OCI-LY3 (cell line): Measurements from ENCODE around the gene IL1RAPL1.

Experiments used
- H2AFZ ChIP-seq: fragments of 200-600, 300-600 bp; shearing (Covaris generic); 2 replicates; pipeline ENCODE4 v1.6.0; 2014; ENCODE audit warnings: antibody characterized with exemption, low read depth, low read length
- H3K27ac ChIP-seq: fragments of 200-600, 300-600 bp; sonication (generic); 2 replicates; pipeline ENCODE4 v1.5.1; 2014; ENCODE audit warnings: mild to moderate bottlenecking, low read length, moderate library complexity, mixed read lengths
- H3K27me3 ChIP-seq: fragments of 200-600, 300-600 bp; sonication (generic); 2 replicates; pipeline ENCODE4 v1.6.1; 2014; ENCODE audit warnings: low read depth, low read length, mixed read lengths
- H3K36me3 ChIP-seq: fragments of 200-600, 300-600 bp; sonication (generic); replicated peaks from 2 replicates; pipeline ENCODE3; 2014; ENCODE audit warnings: low read depth, low read length, mixed read lengths
- H3K4me1 ChIP-seq: fragments of 300-600, 200-600 bp; sonication (generic); 2 replicates; pipeline ENCODE4 v1.6.1; 2014; ENCODE audit warnings: low read length, mixed read lengths
- H3K4me2 ChIP-seq: fragments of 200-600, 300-600 bp; sonication (generic); 2 replicates; pipeline ENCODE4 v1.6.1; 2014; ENCODE audit warnings: low read length, mixed read lengths
- H3K4me3 ChIP-seq: fragments of 300-600, 200-600 bp; sonication (generic); 2 replicates; pipeline ENCODE4 v1.5.1; 2014; ENCODE audit warnings: antibody characterized with exemption, mild to moderate bottlenecking, low read length, moderate library complexity
- H3K79me2 ChIP-seq: fragments of 300-600, 200-600 bp; shearing (Covaris generic); 2 replicates; pipeline ENCODE4 v1.6.1; 2014; ENCODE audit warnings: mild to moderate bottlenecking, low read length, mixed read lengths
- H3K9ac ChIP-seq: fragments of 300-600, 200-600 bp; shearing (Covaris generic); 2 replicates; pipeline ENCODE4 v1.6.0; 2014; ENCODE audit warnings: mild to moderate bottlenecking, low read length, moderate library complexity
- H3K9me3 ChIP-seq: fragments of 200-600, 300-600 bp; shearing (Covaris generic); 2 replicates; pipeline ENCODE4 v1.6.1; 2014; ENCODE audit warnings: low read length, mixed read lengths; ENCODE audit not compliant: insufficient read depth
- H4K20me1 ChIP-seq: fragments of 200-600, 300-600 bp; sonication (generic); 2 replicates; pipeline ENCODE4 v1.6.1; 2016; ENCODE audit warnings: low read length, mixed read lengths; ENCODE audit not compliant: insufficient read depth
- EZH2phosphoT487 ChIP-seq: fragments of 200-600 bp; shearing (Covaris generic); IDR thresholded peaks from 2 replicates; pipeline ENCODE4 v1.6.1; 2018; ENCODE audit warnings: antibody characterized with exemption, mixed run types, low read depth
- TF ChIP-seq, protein P1 (sequence below): fragments of 200-600, 300-600 bp; sonication (generic); IDR thresholded peaks from 2 replicates; pipeline ENCODE4 v1.5.1; 2014; ENCODE audit warnings: antibody characterized with exemption, low read length, low read depth

IL1RAPL1 gene

DNA sequence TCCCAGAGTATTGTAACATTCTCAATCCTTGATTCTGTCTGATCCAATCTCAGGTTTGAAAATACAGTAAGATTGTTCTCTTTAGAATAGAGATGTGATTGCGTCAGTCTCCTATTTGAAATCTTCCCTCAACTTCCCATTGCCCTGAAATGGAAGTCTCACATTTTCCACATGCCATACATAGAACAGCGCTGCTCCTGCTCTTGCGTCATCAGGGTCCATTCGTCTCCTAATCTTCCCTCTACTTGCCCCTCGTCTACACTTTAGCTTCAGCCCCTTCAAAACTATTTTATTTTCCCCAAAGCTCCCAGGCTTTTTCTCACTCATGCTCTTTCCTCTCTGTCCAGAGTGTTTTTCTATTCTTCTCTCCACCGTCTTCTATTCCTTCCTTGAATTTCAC, 1326.4 kb downstream of the IL1RAPL1 start:
- Histone ChIP-seq H3K27me3 (no peaks in the 10 kb centered on the region), H3K4me2 (no peak overlapping the region), H3K36me3 (no peaks in the 10 kb centered on the region), H3K9me3 (no peaks in the 10 kb centered on the region), H3K4me3 (no peak overlapping the region), H3K4me1 (no peaks in the 10 kb centered on the region), H3K27ac (no peak overlapping the region), H3K79me2 (no peaks in the 10 kb centered on the region), H2AFZ (no peak overlapping the region), H4K20me1 (no peaks in the 10 kb centered on the region), H3K9ac (no peak overlapping the region)
- TF ChIP-seq, protein P1, sequence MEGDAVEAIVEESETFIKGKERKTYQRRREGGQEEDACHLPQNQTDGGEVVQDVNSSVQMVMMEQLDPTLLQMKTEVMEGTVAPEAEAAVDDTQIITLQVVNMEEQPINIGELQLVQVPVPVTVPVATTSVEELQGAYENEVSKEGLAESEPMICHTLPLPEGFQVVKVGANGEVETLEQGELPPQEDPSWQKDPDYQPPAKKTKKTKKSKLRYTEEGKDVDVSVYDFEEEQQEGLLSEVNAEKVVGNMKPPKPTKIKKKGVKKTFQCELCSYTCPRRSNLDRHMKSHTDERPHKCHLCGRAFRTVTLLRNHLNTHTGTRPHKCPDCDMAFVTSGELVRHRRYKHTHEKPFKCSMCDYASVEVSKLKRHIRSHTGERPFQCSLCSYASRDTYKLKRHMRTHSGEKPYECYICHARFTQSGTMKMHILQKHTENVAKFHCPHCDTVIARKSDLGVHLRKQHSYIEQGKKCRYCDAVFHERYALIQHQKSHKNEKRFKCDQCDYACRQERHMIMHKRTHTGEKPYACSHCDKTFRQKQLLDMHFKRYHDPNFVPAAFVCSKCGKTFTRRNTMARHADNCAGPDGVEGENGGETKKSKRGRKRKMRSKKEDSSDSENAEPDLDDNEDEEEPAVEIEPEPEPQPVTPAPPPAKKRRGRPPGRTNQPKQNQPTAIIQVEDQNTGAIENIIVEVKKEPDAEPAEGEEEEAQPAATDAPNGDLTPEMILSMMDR = no peak

DNA sequence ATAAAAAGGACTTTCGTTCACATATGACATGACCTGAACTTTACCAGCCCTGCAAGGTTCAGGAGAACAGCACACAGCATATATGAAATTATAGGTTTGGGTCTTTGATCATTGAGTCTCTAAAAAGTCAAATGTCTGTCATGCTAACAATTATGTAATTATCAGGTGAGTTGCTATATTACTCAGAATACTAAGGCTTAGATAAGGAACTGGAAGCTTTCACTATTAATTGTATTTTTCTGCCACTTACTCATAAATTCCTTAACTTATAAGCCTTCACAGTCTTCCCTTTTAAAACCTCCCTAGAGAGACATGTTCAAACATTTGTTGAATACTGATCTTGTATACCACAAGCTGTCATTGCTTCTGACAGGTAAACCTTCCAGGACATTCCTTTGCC, 1335.4 kb downstream of the IL1RAPL1 start:
- Histone ChIP-seq H4K20me1 (no peaks in the 10 kb centered on the region), H3K79me2 (no peaks in the 10 kb centered on the region), H3K27ac (peak overlapping the region; percentile 60), H2AFZ (no peak overlapping the region), H3K27me3 (no peaks in the 10 kb centered on the region), H3K9ac (no peak overlapping the region), H3K4me1 (peaks cover 18% of the 10 kb centered on the region), H3K9me3 (no peaks in the 10 kb centered on the region), H3K36me3 (peaks cover 3% of the 10 kb centered on the region), H3K4me2 (peak overlapping the region; percentile 63), H3K4me3 (no peak overlapping the region; the same call in 1 of the 2 replicates)
- no peak for TF ChIP-seq EZH2phosphoT487
- TF ChIP-seq, protein P1 = no peak

GRCh38 chrX:29926056-29926455, 1338.8 kb downstream of the IL1RAPL1 start:
- Histone ChIP-seq H3K27me3 (no peaks in the 10 kb centered on the region), H3K9me3 (no peaks in the 10 kb centered on the region), H3K4me2 (no peak overlapping the region), H3K4me1 (peaks cover 18% of the 10 kb centered on the region), H4K20me1 (no peaks in the 10 kb centered on the region), H3K27ac (no peak overlapping the region), H3K4me3 (no peak overlapping the region), H3K9ac (no peak overlapping the region), H3K36me3 (peaks cover 3% of the 10 kb centered on the region), H2AFZ (no peak overlapping the region), H3K79me2 (no peaks in the 10 kb centered on the region)
- no peak for TF ChIP-seq EZH2phosphoT487
- TF ChIP-seq, protein P1 = no peak

DNA sequence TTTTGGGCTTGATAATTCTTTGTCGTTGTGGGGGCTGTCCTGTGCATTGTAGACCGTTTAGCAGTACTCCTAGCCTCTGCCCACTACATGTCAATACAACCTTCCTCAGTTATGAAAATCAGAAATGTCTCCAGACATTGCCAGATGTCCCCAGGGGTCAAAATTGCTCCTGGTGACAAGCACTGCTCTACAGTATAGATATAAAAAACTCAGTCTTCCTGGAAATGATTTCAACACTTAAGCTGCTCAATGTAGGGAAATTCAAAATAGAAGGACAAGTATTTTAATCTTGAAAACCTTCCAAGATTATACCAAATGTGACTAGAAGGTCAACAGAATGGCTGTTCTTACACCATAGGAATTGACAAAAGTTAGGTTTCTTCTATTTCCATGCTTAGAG, 1339.4 kb downstream of the IL1RAPL1 start:
- no peak overlapping the region for H3K27ac ChIP-seq
- no peak overlapping the region for H2AFZ ChIP-seq
- no peaks in the 10 kb centered on the region for H3K27me3 ChIP-seq
- no peaks in the 10 kb centered on the region for H3K79me2 ChIP-seq
- H3K4me1 ChIP-seq = peaks cover 17% of the 10 kb centered on the region
- no peak for TF ChIP-seq EZH2phosphoT487
- TF ChIP-seq, protein P1 = no peak
- peaks cover 1% of the 10 kb centered on the region for H3K36me3 ChIP-seq
- no peak overlapping the region for H3K9ac ChIP-seq
- H3K4me3 ChIP-seq = no peak overlapping the region
- H3K4me2 ChIP-seq = no peak overlapping the region
- no peaks in the 10 kb centered on the region for H4K20me1 ChIP-seq
- no peaks in the 10 kb centered on the region for H3K9me3 ChIP-seq
